Activated CD4-positive, alpha-beta T cell treated with anti-CD3 and anti-CD28 coated beads, Interleukin-2, amount 50 U/mL, for 4 hours (primary cell): ENCODE measurements around the gene TRABD2A.

Experiments
- DNase-seq, 2 experiments: peaks; one replicate each; pipeline ENCODE4 v3.0.0-alpha.2; 2020

Gene TRABD2A

GRCh38 chr2:84849271-84849952 lies 31.5 kb downstream of the TRABD2A start:
- peak; percentile 46 to 57 for DNase-seq

DNA sequence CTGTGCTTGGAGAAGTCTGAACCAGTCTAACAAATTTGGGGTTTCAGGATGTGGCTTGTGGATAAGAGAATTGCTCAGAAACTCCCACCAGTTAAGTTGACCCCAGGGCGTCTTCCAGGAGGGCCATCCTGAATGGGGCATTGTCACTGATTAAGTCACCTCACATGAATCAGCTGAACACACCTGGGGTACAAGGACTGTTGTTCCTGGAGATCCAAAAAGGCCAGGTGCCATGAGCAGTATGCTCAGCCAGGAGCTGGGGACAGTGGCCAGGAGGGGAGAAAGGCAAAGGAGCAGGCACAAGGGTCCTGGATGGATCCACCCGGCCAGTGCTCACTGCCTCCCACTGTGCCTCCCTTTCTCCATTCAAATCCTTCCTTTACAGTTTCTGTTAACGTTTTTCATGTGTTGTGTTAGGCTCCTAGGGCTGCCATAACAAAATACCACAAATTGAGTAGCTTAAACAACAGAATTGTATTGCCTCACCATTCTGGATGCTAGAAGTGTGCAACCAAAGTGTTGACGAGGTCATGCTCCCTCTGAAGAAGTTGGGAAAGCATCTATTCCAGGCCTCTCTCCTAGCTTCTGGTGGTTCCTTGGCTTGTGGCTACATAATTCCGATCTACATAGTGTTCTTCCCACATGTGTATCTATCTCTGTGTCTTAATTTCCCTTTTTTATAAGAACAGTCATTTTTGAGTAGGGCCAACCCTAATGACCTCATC lies 33.4 kb downstream of the TRABD2A start:
- no peak for DNase-seq

DNA sequence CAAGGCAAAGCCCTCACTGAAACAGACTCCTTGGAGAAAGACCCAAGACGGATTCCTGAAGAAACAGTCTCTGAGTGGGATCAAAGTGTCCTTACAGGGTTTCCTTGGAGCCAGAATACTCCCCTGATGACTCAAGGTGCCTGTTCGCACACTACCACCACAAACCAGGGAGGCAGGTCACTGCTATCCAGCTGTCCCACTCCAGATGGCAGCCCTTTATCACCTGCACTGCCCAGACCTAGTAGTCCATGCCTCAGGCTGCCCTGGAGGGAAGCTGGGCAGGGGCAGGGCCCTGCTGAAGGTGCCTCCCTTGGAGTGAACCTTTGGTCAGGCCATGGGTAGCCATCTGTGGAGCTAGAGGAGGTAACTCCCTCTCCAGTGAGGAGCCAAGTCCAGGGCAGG lies 34.1 kb downstream of the TRABD2A start:
- DNase-seq: no peak

DNA sequence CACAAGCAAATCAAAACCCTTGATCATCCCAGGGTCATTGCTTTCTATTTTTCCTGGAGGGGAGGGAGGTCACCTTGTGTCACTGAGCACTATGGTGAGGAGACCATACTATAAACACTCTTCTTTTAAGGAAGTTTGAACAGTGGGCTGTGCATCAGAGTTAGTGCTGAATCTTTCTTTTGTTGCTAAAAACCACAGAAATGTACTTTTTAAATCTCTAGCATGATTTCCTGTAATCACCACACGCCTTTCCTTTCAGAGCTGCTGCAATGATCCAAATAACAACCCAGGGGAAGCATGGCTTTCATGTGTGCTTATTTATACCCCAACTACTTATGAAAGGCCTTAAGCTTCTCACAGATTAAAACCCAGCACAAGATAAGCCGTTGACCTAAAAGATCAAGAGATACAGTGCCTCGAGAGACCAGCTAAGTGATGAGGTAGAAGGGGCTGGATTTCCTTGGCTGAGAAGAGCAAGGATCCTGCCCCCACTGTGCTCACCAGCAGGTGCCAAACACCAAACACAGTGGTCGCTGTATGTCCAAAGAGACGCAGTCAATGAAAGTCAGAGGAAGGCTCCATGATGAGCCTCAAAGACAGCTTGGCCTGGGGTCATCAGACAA lies 34.7 kb downstream of the TRABD2A start:
- DNase-seq: peak; percentile 46 to 54

GRCh38 chr2:84844141-84844540 lies 36.7 kb downstream of the TRABD2A start:
- DNase-seq: no peak

DNA sequence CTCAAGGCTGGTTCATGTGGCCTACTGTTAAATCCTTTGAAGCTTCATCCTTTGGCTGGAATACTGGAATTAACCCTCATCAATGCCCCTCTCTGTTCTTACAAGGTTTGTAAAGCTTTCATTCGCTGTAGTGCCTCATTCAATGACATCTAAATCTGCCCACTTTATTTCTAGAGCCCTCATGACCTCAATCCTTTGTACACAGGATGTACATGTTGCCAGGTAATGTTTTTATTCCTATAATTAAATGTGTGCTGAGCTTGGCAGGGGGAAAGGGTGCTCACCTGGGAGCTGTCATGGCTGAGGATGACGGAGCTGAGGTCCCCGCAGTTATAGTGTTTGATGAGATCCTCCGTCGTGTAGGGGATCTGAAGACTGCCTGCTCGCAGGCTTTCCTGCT lies 39.3 kb downstream of the TRABD2A start:
- DNase-seq: no peak

DNA sequence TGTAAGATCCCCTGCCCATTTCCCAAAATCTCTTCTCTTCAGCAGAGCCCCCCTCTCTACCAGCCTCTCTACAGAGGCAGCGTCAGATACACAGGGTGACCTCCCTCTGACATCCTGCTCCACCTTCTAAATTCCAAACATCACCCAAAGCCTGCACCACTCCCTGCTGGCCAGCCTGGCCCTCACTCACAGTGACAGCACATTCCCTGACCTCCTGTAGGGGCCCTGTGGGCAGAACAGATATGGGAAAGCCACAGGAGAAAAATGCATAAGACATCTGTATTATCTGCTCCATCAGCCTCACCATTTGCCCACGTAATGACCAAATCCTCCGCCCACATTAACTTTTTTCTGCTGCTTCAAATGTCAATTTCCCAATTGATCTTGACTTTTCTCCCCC lies 40.6 kb downstream of the TRABD2A start:
- DNase-seq: no peak

DNA sequence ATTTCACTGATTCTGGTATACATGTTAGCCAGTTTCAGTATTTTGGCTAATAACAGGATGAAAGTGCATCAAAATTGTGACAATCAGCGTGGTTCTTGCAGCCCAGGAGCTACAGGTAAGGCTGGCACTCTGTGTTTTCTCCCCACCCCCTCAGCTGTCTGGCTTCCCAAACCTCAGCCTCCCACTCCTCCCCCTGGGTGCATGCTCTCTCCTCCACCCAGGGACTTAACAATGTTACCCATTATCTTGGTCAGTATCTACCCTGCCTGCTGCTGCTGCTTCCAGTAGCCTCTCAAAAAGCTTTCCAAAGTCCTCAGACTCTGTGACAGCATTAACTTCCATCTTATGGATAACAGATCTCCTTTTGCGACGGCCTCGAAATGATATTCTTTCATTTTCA lies 41.0 kb downstream of the TRABD2A start:
- peak in 1 of 2 experiments; percentile 29 for DNase-seq

GRCh38 chr2:84838434-84839145 lies 42.3 kb downstream of the TRABD2A start:
- no peak for DNase-seq

GRCh38 chr2:84836215-84836614 lies 44.7 kb downstream of the TRABD2A start:
- DNase-seq: no peak

GRCh38 chr2:84833481-84834150 lies 47.3 kb downstream of the TRABD2A start:
- DNase-seq: no peak

DNA sequence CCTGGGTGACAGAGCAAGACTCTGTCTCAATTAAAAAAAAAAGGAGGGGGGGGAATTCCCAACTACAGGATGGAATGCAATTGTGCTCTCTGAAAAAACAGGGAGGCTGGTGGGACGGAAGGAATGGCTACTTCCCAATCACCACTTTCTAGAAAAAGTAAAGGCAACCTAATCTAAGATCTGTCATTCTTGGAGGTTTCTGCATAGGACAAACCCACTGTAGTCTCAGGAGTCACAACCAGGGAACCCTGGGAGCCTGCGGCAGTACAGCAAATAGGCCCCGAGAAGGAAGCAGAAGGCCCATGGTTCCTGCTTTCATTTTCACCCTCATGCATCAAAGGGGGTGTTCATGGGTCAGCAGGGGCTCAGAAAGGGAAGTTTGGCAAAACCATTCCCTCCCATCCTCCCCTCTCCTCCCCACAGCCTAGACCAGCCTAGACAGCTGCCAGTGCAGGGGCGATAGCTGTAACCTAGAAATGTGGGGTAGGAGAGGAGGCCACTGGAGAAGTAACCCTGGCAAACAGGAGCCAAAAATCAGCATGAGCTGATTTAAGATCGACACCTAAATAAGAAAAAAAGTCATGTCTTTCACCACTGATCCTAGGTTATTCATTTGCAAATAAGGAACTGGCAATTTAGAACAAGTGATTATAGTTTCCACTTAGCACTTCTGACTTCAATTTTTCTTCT lies 48.0 kb downstream of the TRABD2A start:
- no peak for DNase-seq

DNA sequence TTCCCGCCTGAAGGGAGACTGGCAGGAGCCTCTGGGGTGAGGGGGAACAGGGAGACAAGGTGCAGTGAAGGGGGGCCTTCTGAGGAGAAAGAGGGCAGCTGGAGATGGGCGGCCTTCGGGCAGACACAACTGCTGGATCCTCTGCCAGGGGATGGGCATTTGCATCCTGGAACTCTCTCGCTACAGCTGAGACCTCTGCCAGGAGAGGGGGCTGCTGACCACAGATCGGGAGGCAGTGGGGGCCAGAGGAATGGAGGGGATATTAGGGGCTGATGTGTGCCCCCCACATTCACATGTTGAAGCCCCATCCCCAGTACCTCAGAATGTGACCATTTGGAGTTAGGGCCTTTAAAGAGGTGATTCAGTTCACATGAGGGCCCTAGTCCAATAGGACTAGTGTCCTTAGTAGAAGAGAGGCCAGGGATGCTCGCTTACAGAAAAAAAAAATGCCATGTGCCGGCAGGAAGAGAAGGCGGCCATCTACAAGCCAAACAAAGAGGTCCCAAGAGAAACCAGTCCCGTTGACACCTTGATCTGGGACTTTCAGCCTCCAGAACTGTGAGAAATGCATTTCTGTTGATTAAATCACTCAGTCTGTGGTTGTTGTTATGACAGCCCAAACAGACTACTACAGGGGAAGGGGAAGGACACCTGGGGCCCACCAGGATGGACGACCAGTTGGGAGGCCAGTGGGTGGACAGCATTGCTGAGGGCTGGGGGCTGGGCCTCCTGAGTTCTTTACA lies 50.0 kb downstream of the TRABD2A start:
- DNase-seq: no peak

GRCh38 chr2:84830095-84830494 lies 50.8 kb downstream of the TRABD2A start:
- DNase-seq: no peak

- no peak for DNase-seq
Observed at GRCh38 chr2:84829693-84830092, 51.2 kb downstream of the TRABD2A start.

DNA sequence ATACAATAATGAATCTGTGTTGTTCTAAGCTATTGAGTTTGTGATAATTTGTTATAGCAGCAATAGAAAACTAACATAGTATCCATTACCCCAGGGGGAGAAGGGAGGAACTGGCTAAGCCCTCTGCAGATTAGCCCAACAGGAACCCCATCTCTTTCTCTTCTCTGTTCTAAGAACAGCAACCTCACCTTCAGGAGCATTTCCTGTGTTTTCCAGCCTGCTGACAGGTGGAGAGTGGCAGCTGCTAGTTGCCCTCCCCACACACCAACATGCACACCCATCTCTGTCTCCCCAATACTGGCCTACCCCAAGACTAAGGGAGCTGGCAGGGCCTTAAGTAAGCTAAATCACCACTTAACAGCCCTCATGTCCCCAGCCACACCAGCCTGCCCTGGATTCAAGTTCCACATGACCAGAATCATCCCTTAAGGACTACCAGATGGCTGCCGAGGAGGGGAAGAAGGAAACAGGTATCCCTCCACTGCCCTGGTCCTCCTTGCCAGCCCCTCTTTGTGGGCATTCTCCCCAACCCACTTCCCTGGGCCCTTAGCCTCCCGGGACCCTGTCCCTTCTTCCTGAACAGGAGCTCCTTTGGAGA lies 52.8 kb downstream of the TRABD2A start:
- DNase-seq: no peak

DNA sequence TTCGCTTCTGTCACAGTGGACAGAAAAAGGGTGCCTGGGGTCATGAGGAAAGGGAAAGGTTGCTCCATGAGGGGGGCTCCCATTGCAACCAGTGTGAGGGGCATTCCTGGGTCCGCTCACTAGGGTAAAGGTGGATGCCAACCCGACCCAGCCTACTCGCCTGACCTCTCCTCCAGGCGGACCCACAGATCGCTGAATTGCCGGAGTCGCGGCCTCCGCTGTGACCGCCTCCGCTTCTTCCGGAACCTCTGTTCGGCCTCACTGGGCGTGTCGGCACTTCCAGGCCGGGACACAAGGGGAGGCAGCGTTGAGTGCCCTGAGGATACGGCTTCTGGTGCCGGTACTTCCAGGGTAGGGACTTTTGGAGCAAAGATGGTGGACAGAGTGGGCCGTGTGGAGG lies 57.1 kb downstream of the TRABD2A start:
- DNase-seq: no peak

- DNase-seq: no peak
Observed at GRCh38 chr2:84823229-84823628, 57.7 kb downstream of the TRABD2A start.

GRCh38 chr2:84821806-84822205 lies 59.1 kb downstream of the TRABD2A start:
- DNase-seq: no peak

GRCh38 chr2:84817239-84817655 lies 63.6 kb downstream of the TRABD2A start:
- DNase-seq: no peak

GRCh38 chr2:84816426-84817026 lies 64.4 kb downstream of the TRABD2A start:
- DNase-seq: no peak
